ENCODE measurements around the gene C19orf85. TPM values are rescaled to one million over a fixed set of nuclear protein-coding genes. Genes with fewer than 3 reads are reported as not detected.
"Not testable (repeated sequence)": the region's sequence is repeated elsewhere in the genome, so short reads cannot be mapped to it uniquely, and the experiment has no call there.

The C19orf85 gene
- polyA plus RNA-seq, 1 of the 3 experiments (the other 2 are of a cell fraction): not detected

GRCh38 chr19:55497763-55498162 lies 33.2 kb upstream of the C19orf85 start (continued):
- no peak for TF ChIP-seq RXRA (IDR thresholded peaks at IDR 0.05; ENCODE audit: borderline replicate concordance, low read depth)
- TF ChIP-seq SMC3 (IDR thresholded peaks at IDR 0.05; ENCODE audit: low read depth, low read length): no peak
- TF ChIP-seq ZBTB33 (IDR thresholded peaks at IDR 0.05; ENCODE audit: borderline replicate concordance, low read depth): no peak
- TF ChIP-seq, protein P1, sequence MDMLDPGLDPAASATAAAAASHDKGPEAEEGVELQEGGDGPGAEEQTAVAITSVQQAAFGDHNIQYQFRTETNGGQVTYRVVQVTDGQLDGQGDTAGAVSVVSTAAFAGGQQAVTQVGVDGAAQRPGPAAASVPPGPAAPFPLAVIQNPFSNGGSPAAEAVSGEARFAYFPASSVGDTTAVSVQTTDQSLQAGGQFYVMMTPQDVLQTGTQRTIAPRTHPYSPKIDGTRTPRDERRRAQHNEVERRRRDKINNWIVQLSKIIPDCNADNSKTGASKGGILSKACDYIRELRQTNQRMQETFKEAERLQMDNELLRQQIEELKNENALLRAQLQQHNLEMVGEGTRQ (IDR thresholded peaks at IDR 0.05; ENCODE audit: borderline replicate concordance, low read depth, low read length): no peak
- TF ChIP-seq MXI1 (IDR thresholded peaks at IDR 0.05; ENCODE audit: low read depth, low read length): no peak
- no peak for TF ChIP-seq USF1 (IDR thresholded peaks at IDR 0.05; ENCODE audit: borderline replicate concordance, low read depth)
- no peak for TF ChIP-seq FOSL2 (IDR thresholded peaks at IDR 0.05; ENCODE audit: borderline replicate concordance, low read depth)

GRCh38 chr19:55496820-55497219 lies 32.3 kb upstream of the C19orf85 start:
- H3K27ac ChIP-seq (ENCODE audit: low read depth in 2 of 2, low read length in 1 of 2); H2AFZ ChIP-seq (ENCODE audit: low read depth); DNase-seq; H3K36me3 ChIP-seq (replicated peaks in 1 of 2; ENCODE audit: control insufficient read depth in 1 of 2, insufficient read depth in 2 of 2, low read length in 1 of 2); H3K4me2 ChIP-seq; POLR2A ChIA-PET; H3K9ac ChIP-seq; H3F3A ChIP-seq (replicated peaks; ENCODE audit: insufficient read depth); H3K79me2 ChIP-seq (ENCODE audit: insufficient read depth); H4K20me1 ChIP-seq (ENCODE audit: insufficient read depth); H3K9me2 ChIP-seq; H3K4me3 ChIP-seq (ENCODE audit: low read depth in 2 of 2, low read length in 1 of 2); H3K27me3 ChIP-seq (ENCODE audit: insufficient read depth); H3K9me3 ChIP-seq: not testable (repeated sequence)
- CTCF ChIA-PET: interaction anchor here (0.7 to 6.3 kb wide), 3 partner anchors 12 to 154 kb away, joined by 3 to 31 read pairs (median 6); partner anchors contain the start of gene NAT14
- WGBS (ENCODE audit: low lambda C conversion rate): 94% methylated on average over 8 of the region's 10 CpGs
- H3K4me1 ChIP-seq (ENCODE audit: control insufficient read depth in 1 of 2, insufficient read depth in 2 of 2, low read depth in 1 of 2, low read length in 1 of 2): peaks cover 0 to 19% of the 10 kb centered on the region in 2 experiments; a peak in 1 of 4 replicates

DNA sequence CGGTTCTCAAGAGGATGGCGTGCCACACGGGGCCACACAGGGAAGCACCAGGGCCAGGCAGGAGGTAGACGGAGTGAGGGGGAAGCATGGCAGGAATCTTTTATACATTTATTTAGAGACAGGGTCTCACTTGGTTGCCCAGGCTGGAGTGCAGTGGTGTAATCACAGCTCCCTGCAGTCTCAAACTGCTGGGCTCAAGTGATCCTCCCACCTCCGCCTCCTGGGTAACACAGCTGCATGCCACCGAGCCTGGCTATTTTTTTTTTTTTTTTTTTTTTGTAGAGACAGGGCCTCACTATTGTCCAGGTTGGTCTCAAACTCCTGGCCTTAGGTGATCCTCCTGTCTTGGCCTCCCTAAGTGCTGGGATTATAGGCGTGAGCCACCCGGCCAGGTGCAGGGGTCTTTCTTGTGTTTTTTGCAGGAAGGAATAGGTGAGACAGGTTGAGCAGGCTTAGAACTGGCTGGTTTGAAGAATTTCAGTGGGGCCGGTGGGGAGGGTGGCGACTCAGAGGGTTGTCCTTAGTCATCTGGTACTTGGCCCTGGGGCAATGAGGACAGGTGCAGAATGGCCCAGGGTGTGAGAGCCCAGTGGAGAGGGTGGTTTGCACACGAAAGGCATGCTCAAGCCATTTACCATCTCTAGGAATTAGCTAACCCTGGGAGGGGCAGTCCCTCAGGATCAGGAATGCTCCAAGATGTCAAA lies 31.2 kb upstream of the C19orf85 start:
- H3K4me2 ChIP-seq: no peak overlapping the region
- peaks cover 0 to 30% of the 10 kb centered on the region in 2 experiments; a peak in 1 of 4 replicates for H3K4me1 ChIP-seq (ENCODE audit: control insufficient read depth in 1 of 2, insufficient read depth in 2 of 2, low read depth in 1 of 2, low read length in 1 of 2)
- no peaks in the 10 kb centered on the region for H3K27me3 ChIP-seq (ENCODE audit: insufficient read depth)
- no peaks in the 10 kb centered on the region for H4K20me1 ChIP-seq (ENCODE audit: insufficient read depth)
- ChIA-PET POLR2A (no interaction called here), CTCF (interaction anchor here (1.0 to 15.1 kb wide), 4 partner anchors 9 to 110 kb away, joined by 3 to 162 read pairs (median 19); no protein-coding TSS in a partner anchor)
- WGBS (ENCODE audit: low lambda C conversion rate): 98% methylated on average over 11 of the region's 11 CpGs
- H3K4me3 ChIP-seq (ENCODE audit: low read depth in 2 of 2, low read length in 1 of 2): no peak overlapping the region
- TF ChIP-seq RFX5 (IDR thresholded peaks at IDR 0.05; ENCODE audit: low read length) (no peak), TAF1 (IDR thresholded peaks at IDR 0.05; ENCODE audit: borderline replicate concordance, low read depth, low read length) (no peak)
- H3K9me2 ChIP-seq: no peaks in the 10 kb centered on the region
- no peaks in the 10 kb centered on the region for H3K9me3 ChIP-seq
- no peaks in the 10 kb centered on the region for H3K79me2 ChIP-seq (ENCODE audit: insufficient read depth)
- H2AFZ ChIP-seq (ENCODE audit: low read depth): no peak overlapping the region
- no peak overlapping the region for H3K27ac ChIP-seq (ENCODE audit: low read depth in 2 of 2, low read length in 1 of 2)
- H3K36me3 ChIP-seq (replicated peaks in 1 of 2; ENCODE audit: control insufficient read depth in 1 of 2, insufficient read depth in 2 of 2, low read length in 1 of 2): no peaks in the 10 kb centered on the region
- peaks cover 10% of the 10 kb centered on the region for H3F3A ChIP-seq (replicated peaks; ENCODE audit: insufficient read depth)
- DNase-seq: no peak
- no peak overlapping the region for H3K9ac ChIP-seq

All from SK-N-SH (cell line).